H1 (cell line): ENCODE data around the gene AHDC1.

Experiments used
- CHD2 ChIP-seq: IDR thresholded peaks from 2 replicates; pipeline ENCODE4 v1.6.1; 2012; ENCODE audit warnings: low read length, improper control_type of control experiment
- CTCF ChIP-seq, 3 experiments: IDR thresholded peaks; 1 replicate in 2 of 3; 2 replicates in 1 of 3; pipeline versions ENCODE4 v1.5.1 to v1.6.1; 2011; ENCODE audit warnings: low read length in 3 of 3, mild to moderate bottlenecking in 3 of 3, inconsistent platforms in 2 of 3, low read depth in 1 of 3, moderate library complexity in 1 of 3; ENCODE audit not compliant: insufficient read depth in 1 of 3; ENCODE audit errors: control extremely low read depth in 1 of 3
- EP300 ChIP-seq, 2 experiments: IDR thresholded peaks; 1 replicate in 1 of 2; 2 replicates in 1 of 2; pipeline ENCODE4 v1.6.1; 2011 to 2012; ENCODE audit warnings: low read depth in 2 of 2, low read length in 2 of 2, mild to moderate bottlenecking in 2 of 2, borderline replicate concordance in 1 of 2, inconsistent platforms in 1 of 2, moderate library complexity in 1 of 2

GRCh38 chr1:27517301-27517700 lies 86.6 kb downstream of the AHDC1 start:
- TF ChIP-seq EP300 (IDR thresholded peaks at IDR 0.05; ENCODE audit: borderline replicate concordance in 1 of 2, low read depth in 2 of 2, low read length in 2 of 2) (no peak), CTCF (IDR thresholded peaks at IDR 0.05; ENCODE audit: control extremely low read depth in 1 of 3, insufficient read depth in 1 of 3, low read depth in 1 of 3, low read length in 3 of 3) (no peak), CHD2 (no peak)
